Measurements from ENCODE around the gene INA.

- TF ChIP-seq CTCF (conservative IDR thresholded peaks at IDR 0.05; ENCODE audit: low read depth in 2 of 2) (no peak), ZNF331 (CRISPR knock-in tag; IDR thresholded peaks at IDR 0.05; ENCODE audit: low read depth) (no peak), REST (IDR thresholded peaks at IDR 0.05; ENCODE audit: unreplicated experiment) (peak; percentile 7), POLR2AphosphoS5 (IDR thresholded peaks at IDR 0.05; ENCODE audit: low read depth) (no peak), EZH2 (IDR thresholded peaks at IDR 0.05; ENCODE audit: low read depth, unreplicated experiment) (no peak), EZH2phosphoT487 (IDR thresholded peaks at IDR 0.05; ENCODE audit: unreplicated experiment) (no peak), ZNF114 (CRISPR knock-in tag; IDR thresholded peaks at IDR 0.05) (no peak), JUNB (IDR thresholded peaks at IDR 0.05; ENCODE audit: unreplicated experiment) (no peak)
Measured at GRCh38 chr10:103277713-103278536, 987 bp downstream of the INA start.
